ENCODE data around the gene CXCL5. TPM values are rescaled to one million over a fixed set of nuclear protein-coding genes. Genes with fewer than 3 reads are reported as not detected.
"Not testable (repeated sequence)": the region's sequence is repeated elsewhere in the genome, so short reads cannot be mapped to it uniquely, and the experiment has no call there.

Gene CXCL5
- total RNA-seq, 1 donor from 2014 or later: not detected

DNA sequence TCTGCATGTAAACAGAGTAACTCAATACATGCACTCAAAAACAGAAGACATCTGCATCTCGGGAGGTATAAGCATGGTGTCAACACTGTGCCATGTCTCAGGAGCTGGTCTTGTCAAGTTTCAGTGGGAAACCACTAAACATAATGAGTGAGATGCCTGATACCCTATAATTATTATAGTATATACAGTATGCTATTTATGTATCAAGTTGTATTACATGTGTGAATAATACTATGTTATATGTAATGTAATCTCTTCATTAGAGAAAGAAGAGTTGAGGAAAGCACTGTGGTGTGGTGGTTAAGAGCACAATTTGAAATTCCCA, 13.0 kb downstream of the CXCL5 start:
- intact Hi-C loops (cut with DNase I): no loop called here
- TF ChIP-seq POLR2A (IDR thresholded peaks at IDR 0.05): no peak
- no peak for TF ChIP-seq POLR2AphosphoS5 (IDR thresholded peaks at IDR 0.05; ENCODE audit: insufficient read depth in 1 of 2, low read depth in 1 of 2)
- TF ChIP-seq, protein P1, sequence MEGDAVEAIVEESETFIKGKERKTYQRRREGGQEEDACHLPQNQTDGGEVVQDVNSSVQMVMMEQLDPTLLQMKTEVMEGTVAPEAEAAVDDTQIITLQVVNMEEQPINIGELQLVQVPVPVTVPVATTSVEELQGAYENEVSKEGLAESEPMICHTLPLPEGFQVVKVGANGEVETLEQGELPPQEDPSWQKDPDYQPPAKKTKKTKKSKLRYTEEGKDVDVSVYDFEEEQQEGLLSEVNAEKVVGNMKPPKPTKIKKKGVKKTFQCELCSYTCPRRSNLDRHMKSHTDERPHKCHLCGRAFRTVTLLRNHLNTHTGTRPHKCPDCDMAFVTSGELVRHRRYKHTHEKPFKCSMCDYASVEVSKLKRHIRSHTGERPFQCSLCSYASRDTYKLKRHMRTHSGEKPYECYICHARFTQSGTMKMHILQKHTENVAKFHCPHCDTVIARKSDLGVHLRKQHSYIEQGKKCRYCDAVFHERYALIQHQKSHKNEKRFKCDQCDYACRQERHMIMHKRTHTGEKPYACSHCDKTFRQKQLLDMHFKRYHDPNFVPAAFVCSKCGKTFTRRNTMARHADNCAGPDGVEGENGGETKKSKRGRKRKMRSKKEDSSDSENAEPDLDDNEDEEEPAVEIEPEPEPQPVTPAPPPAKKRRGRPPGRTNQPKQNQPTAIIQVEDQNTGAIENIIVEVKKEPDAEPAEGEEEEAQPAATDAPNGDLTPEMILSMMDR (IDR thresholded peaks at IDR 0.05): no peak
- H3K36me3 ChIP-seq: no peaks in the 10 kb centered on the region
- H3K4me1 ChIP-seq: no peaks in the 10 kb centered on the region
- H3K9me3 ChIP-seq: no peaks in the 10 kb centered on the region
- no peak overlapping the region for H3K27ac ChIP-seq
- H3K4me3 ChIP-seq: no peak overlapping the region
- no peaks in the 10 kb centered on the region for H3K27me3 ChIP-seq
- DNase-seq (ENCODE audit: extremely low spot score in 2 of 2): no peak

DNA sequence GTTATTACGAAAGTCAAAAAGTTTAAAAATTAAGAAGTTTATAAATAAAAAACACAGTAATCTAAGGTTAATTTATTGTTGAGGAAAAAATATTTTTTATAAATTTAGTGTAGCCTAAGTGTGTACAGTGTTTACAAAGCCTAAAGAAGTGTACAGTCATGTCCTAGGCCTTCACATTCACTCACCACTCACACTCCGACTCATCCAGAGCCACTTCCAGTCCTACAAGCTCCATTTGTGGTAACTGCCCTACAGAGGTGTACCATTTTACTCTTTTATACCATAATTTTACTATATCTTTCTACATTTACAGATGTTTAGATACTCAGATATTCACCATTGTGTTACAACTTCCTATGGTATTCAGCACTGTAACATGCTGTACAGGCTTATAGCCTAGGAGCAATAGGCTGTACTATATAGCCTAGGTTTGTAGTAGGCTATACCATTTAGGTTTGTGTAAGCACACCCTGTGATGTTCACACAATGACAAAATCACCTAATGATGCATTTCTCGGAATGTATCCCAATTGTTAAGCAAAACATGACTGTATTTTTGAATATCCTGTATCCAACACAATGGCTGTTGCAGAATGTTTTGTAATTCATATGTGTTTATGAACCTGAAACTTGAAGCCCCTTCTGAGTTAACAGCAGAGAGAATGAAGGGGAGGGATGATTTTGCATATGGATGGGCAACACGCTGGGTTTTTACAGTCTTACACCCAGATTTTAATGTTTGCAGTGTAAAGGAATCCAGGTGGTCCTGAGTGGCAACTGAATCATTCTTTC, 13.5 kb downstream of the CXCL5 start:
- DNase-seq (ENCODE audit: extremely low spot score in 2 of 2): no peak
- H3K27ac ChIP-seq: no peak overlapping the region
- TF ChIP-seq POLR2A (IDR thresholded peaks at IDR 0.05) (no peak), POLR2AphosphoS5 (IDR thresholded peaks at IDR 0.05; ENCODE audit: insufficient read depth in 1 of 2, low read depth in 1 of 2) (no peak)
- TF ChIP-seq, protein P1 (IDR thresholded peaks at IDR 0.05): no peak
- no peaks in the 10 kb centered on the region for H3K9me3 ChIP-seq
- H3K27me3 ChIP-seq: no peaks in the 10 kb centered on the region
- H3K4me3 ChIP-seq: no peak overlapping the region
- no peaks in the 10 kb centered on the region for H3K36me3 ChIP-seq
- intact Hi-C loops (cut with DNase I): no loop called here
- H3K4me1 ChIP-seq: no peaks in the 10 kb centered on the region

DNA sequence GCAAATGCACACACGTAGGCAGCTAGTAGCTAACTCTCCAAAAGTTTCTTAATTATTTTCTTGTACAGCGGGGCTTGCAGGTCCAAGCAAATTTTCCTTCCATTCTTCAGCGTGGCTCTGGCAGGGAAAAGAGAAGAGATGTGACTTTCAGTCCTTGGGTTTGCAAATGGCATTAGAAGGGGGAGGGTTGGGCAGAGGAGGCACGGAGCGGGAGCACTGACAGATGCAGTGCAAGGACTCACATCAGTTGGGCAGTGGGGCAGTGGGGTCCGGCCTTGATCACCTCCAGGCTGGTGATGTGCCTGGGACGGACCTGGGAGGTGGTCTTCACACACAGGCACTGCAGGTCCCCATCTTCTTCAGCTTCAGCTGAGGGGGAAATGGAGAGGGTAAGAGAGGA, 17.3 kb downstream of the CXCL5 start:
- H3K27ac ChIP-seq; H3K4me1 ChIP-seq; H3K9me3 ChIP-seq; H3K4me3 ChIP-seq; intact Hi-C loops (cut with DNase I); H3K27me3 ChIP-seq; H3K36me3 ChIP-seq; DNase-seq (ENCODE audit: extremely low spot score in 2 of 2): not testable (repeated sequence)

DNA sequence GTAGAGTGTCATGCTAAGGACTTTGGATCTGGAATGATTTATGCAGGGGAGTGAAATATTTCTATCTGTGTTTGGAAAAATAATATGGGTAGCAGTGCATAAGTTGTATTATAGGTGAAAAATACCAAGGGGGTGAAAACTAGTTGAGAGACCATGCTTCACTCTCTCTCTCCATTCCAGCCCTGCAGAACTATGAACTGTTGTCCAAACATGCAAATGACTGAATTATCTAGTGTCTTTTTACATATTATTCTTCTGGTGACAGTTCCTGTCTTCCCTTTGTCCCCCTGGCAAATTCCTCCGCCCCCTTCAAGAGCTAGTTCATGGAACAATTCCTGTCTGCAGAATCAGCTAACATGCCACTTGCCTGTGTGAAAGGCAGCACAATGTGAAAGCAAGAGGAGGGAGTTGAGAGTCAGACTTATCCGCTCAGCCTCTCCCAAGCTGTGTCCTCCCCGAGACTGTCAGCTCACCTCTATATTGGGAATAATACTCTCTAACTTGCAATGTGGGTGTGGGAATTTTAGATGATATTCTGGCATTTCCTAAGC, 19.0 kb downstream of the CXCL5 start:
- Histone ChIP-seq H3K27ac (no peak overlapping the region), H3K4me3 (no peak overlapping the region), H3K9me3 (no peaks in the 10 kb centered on the region), H3K4me1 (no peaks in the 10 kb centered on the region), H3K36me3 (no peaks in the 10 kb centered on the region), H3K27me3 (no peaks in the 10 kb centered on the region)
- TF ChIP-seq POLR2A (IDR thresholded peaks at IDR 0.05): no peak
- TF ChIP-seq, protein P1 (IDR thresholded peaks at IDR 0.05): no peak
- no peak for TF ChIP-seq POLR2AphosphoS5 (IDR thresholded peaks at IDR 0.05; ENCODE audit: insufficient read depth in 1 of 2, low read depth in 1 of 2)
- intact Hi-C loops (cut with DNase I): no loop called here
- DNase-seq (ENCODE audit: extremely low spot score in 2 of 2): no peak

DNA sequence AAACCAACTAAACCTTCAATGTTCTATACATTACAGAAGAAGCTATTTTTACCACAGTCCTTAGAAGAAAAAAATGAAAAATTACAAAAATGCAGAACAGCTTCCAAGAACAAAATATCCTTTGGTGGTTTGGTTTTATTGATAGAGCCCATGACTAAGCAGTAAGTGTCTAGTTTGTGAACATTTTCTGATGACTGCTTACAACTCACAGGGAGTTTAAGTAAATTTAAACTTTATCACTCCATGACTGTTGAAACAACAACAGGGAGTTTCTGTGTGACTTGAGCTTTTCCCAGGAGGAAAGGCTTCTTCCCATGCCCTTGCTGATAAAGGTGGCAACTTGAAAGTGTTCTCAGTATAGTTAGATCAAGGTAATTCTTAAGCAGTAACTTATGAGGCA, 19.6 kb downstream of the CXCL5 start:
- H3K27me3 ChIP-seq: no peaks in the 10 kb centered on the region
- DNase-seq (ENCODE audit: extremely low spot score in 2 of 2): no peak
- intact Hi-C loops (cut with DNase I): no loop called here

More for the DNA sequence above, 19.6 kb downstream of the CXCL5 start:
- TF ChIP-seq POLR2AphosphoS5 (IDR thresholded peaks at IDR 0.05; ENCODE audit: insufficient read depth in 1 of 2, low read depth in 1 of 2): no peak
- no peak for TF ChIP-seq POLR2A (IDR thresholded peaks at IDR 0.05)
- TF ChIP-seq, protein P1 (IDR thresholded peaks at IDR 0.05): no peak
- no peak overlapping the region for H3K4me3 ChIP-seq
- H3K27ac ChIP-seq: no peak overlapping the region
- no peaks in the 10 kb centered on the region for H3K9me3 ChIP-seq
- no peaks in the 10 kb centered on the region for H3K36me3 ChIP-seq
- no peaks in the 10 kb centered on the region for H3K4me1 ChIP-seq
